ENCODE measurements around the gene LMX1B.

Gene LMX1B

GRCh38 chr9:126682928-126683697, 69.4 kb downstream of the LMX1B start:
- H3K4me3 ChIP-seq (ENCODE audit: low read depth, low read length): no peak overlapping the region
- no peak for TF ChIP-seq CTCF (IDR thresholded peaks at IDR 0.05; ENCODE audit: low read depth, low read length)

GRCh38 chr9:126683698-126684044, 69.9 kb downstream of the LMX1B start:
- no peak for DNase-seq (ENCODE audit: low read depth, low spot score)
- no peak overlapping the region for H3K4me3 ChIP-seq (ENCODE audit: low read depth, low read length)
- TF ChIP-seq CTCF (IDR thresholded peaks at IDR 0.05; ENCODE audit: low read depth, low read length): no peak
- in situ Hi-C loops (cut with HindIII; ENCODE audit: low sequenced_read_pairs): no loop called here

More at GRCh38 chr9:126682928-126683697, 69.4 kb downstream of the LMX1B start:
- no peak for DNase-seq (ENCODE audit: low read depth, low spot score)
- in situ Hi-C loops (cut with HindIII; ENCODE audit: low sequenced_read_pairs): no loop called here

GRCh38 chr9:126684345-126684744, 70.6 kb downstream of the LMX1B start:
- no peak overlapping the region for H3K4me3 ChIP-seq (ENCODE audit: low read depth, low read length)
- no peak for DNase-seq (ENCODE audit: low read depth, low spot score)
- in situ Hi-C loops (cut with HindIII; ENCODE audit: low sequenced_read_pairs): no loop called here

GRCh38 chr9:126684965-126685465, 71.3 kb downstream of the LMX1B start:
- TF ChIP-seq CTCF (IDR thresholded peaks at IDR 0.05; ENCODE audit: low read depth, low read length): no peak
- no peak for DNase-seq (ENCODE audit: low read depth, low spot score)
- in situ Hi-C loops (cut with HindIII; ENCODE audit: low sequenced_read_pairs): no loop called here
- no peak overlapping the region for H3K4me3 ChIP-seq (ENCODE audit: low read depth, low read length)

More at GRCh38 chr9:126684345-126684744, 70.6 kb downstream of the LMX1B start:
- TF ChIP-seq CTCF (IDR thresholded peaks at IDR 0.05; ENCODE audit: low read depth, low read length): no peak

GRCh38 chr9:126687930-126688461, 74.3 kb downstream of the LMX1B start:
- in situ Hi-C loops (cut with HindIII; ENCODE audit: low sequenced_read_pairs): no loop called here
- H3K4me3 ChIP-seq (ENCODE audit: low read depth, low read length): no peak overlapping the region
- no peak for TF ChIP-seq CTCF (IDR thresholded peaks at IDR 0.05; ENCODE audit: low read depth, low read length)
- DNase-seq (ENCODE audit: low read depth, low spot score): no peak

GRCh38 chr9:126688617-126689016, 74.9 kb downstream of the LMX1B start:
- in situ Hi-C loops (cut with HindIII; ENCODE audit: low sequenced_read_pairs): no loop called here

More at GRCh38 chr9:126688617-126689016, 74.9 kb downstream of the LMX1B start:
- DNase-seq (ENCODE audit: low read depth, low spot score): no peak
- no peak overlapping the region for H3K4me3 ChIP-seq (ENCODE audit: low read depth, low read length)
- no peak for TF ChIP-seq CTCF (IDR thresholded peaks at IDR 0.05; ENCODE audit: low read depth, low read length)
